GM21529 (cell line): ENCODE results near the gene ULK4.
"Not testable (repeated sequence)": the region's sequence is repeated elsewhere in the genome, so short reads cannot be mapped to it uniquely, and the experiment has no call there.

Source experiments
- ATAC-seq: cut with Tn5 transposase; IDR thresholded peaks from one replicate; pipeline ENCODE4 v1.9.1; 2021; ENCODE audit not compliant: unreplicated experiment

The ULK4 gene

GRCh38 chr3:41370765-41371535 lies 591.0 kb downstream of the ULK4 start:
- not testable (repeated sequence) for ATAC-seq

DNA sequence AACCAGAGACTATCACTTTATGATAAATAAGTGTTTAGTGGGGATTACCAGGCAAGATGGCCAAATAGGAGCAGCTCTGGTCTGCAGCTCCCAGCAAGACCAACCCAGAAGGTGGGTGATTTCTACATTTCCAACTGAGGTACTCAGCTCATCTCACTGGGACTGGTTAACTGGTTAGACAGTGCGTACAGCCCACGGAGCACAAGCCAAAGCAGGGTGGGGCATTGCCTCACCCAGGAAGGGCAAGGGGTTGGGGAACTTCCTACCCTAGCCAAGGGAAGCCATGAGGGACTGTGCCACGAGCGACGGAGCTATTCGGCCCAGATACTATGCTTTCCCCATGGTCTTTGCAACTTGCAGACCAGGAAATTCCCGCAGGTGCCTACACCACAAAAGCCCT lies 591.6 kb downstream of the ULK4 start:
- no peak for ATAC-seq

GRCh38 chr3:41369838-41370237 lies 592.1 kb downstream of the ULK4 start:
- ATAC-seq: no peak

DNA sequence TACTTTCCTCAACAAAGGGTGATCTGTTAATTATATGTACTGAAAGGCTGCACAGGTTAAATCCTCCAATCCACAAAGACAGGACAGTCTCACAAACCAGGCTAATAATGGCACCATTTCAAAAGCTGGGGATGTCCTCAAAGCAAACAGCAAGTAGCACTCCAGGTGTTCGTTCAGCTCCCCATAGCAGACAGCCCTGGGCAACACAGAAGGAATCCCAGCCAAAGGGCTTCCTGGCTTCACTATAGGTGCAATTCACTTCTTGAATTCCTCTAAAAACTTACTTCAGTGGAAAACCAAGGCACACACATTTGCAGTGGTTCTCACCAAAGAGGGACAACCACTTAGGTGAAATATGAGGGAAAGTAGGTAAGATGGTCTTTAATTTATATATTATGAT lies 595.9 kb downstream of the ULK4 start:
- ATAC-seq: no peak

DNA sequence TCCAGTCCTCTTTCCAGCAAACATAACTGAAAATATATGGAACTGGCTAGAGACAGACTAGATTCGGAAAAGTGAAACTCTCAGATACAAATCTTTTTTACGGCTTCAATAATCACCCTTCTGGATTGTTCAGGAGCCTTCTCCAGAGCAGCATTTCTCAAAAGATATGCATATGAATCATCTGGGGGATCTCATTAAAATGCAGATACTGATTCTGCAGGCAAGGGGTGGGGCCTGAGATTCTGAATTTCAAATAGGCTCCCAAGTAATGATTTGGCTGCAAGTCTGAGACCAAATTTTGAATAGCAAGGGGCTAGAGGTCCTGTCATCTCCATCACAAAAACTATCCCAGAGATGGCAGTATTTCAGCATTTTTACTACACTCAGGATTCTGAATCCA lies 597.2 kb downstream of the ULK4 start:
- no peak for ATAC-seq

GRCh38 chr3:41363830-41364523 lies 597.9 kb downstream of the ULK4 start:
- no peak for ATAC-seq

DNA sequence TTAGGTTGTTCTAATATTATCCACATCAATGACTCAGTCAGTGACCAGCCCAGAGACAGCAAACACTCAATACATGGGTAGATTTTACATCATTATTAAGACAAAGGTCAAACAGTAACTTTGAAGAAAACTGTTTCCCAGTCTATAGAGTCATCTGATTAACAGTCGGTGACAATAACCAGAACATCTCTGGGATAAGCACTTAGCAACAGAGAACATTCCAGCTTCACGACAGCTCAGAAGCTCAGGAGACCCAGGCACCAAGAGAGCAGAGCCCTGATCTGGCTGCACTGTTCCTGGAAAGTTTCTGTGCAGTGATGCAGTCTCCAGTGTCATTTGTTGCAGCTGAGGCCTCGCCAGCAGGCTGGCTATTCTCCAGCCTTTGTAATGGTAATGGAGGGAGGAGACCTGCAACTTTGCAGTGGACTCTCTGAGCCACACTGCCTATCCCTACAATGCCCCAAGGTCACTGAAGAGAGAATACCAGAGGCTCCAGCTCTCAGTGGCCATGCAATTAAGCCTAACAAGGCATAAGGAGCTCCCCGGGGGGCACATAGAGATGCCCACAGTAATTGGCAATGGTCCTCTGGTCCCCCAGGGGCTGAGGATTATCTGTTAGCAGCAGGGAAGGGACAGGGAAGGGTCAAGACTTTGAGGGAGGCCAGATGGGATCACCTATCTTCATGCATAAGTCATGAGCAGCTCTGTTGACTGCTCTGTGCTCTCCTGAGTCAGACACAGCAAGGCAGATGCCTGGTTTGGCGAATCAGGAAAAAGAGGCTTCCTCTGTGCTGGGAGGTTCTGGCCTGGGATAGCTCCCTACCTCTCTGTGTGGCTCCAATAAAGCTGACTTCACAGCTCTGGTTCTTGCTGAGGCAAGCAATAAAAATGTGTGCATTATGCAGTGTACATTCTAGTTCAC lies 599.0 kb downstream of the ULK4 start:
- no peak for ATAC-seq

DNA sequence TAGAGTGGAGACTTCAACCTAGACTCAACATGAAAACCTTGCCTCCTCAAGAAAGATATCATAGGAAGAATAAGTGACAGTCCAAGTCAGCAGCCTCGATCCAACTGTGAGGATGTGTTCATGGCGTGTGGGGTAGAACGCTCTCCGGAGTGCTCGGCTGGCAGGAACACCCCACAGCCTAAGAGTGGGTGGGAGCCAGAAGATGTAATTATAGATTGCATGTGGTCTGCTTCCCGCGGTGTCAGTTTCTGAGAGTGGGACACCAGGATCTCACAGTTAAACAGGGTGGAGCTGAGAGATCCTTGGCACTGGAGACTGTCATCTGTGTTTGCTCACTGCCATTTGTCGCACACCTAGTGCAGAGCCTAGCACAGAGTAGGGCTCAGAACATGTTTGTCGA lies 604.6 kb downstream of the ULK4 start:
- no peak for ATAC-seq

DNA sequence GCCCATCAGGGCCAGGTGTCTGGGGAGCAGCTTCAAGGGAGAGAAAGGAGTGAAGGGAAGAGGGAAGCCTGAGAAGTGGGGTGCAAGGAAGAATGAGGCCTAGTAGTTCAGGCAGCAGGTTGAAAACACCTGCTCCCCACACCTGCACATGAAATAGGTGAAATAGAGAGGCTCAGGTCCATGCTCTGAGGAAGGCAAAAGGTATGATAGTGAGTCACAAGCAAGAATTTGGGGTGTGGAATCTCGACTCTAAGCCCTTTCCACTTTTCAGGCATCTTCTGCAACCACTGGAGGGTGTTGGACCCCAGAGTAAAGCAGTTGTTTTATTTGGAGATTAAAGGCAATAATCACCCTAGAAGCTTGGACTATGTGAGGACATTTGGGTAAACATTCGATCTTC lies 605.1 kb downstream of the ULK4 start:
- ATAC-seq: no peak

- no peak for ATAC-seq
Observed at GRCh38 chr3:41352510-41352909, 609.4 kb downstream of the ULK4 start.

DNA sequence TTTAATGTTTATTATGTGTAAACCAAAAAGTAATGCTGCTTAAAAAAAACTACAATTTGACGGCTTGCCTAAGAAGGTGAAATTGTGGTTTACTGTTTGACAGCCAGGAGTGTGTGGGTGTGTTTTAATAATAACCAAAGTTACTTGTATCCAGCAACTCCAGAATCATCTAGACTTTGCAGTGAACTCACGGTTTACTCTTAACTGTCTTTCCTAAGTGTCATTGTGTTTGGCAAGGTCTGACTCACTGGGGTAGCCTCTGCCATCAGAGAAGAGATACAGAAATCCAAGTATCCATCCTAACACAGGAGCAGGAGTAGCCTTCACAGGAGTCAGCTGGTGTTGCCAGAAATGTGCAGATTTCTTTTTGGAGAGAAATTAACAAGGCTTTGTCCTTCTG lies 611.5 kb downstream of the ULK4 start:
- ATAC-seq: no peak

DNA sequence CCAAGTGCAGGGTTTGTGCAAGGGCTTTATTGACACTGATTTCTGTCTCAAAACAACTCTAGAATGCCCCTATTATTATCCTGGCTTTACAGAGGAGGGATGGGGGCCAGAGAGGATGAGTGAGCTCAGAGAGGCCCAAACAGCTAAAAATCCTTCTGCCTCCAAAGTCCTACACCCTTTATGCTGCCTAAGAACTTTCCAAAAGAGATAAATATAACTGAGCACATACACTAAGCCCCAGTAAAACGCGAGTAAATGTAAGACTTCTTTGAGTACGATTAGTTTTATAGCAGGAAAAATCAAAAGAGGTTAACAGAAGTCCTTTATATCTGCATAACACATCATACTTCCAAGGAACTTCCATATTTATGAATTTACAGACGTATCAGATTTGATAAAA lies 613.5 kb downstream of the ULK4 start:
- no peak for ATAC-seq

- ATAC-seq: no peak
Observed at GRCh38 chr3:41346698-41347270, 615.1 kb downstream of the ULK4 start.

DNA sequence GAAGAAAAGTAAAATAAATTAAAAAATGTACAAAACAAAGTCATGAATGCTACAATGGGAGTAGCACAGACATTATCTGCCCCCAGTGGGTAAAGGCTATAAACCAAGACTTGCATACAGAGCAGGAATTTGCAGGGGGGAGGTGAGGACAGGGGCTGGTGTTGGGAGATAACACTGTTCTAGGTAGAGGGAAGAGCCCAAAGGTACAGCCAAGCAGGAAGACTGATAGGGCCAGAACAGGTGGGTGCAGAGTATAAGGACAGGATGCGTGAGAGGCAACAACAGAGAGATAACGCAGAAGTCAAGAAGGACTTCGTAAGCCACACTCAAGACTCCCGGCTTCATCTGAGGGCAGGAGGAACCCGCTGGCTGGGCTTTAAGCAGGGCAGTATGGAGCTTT lies 616.1 kb downstream of the ULK4 start:
- no peak for ATAC-seq

DNA sequence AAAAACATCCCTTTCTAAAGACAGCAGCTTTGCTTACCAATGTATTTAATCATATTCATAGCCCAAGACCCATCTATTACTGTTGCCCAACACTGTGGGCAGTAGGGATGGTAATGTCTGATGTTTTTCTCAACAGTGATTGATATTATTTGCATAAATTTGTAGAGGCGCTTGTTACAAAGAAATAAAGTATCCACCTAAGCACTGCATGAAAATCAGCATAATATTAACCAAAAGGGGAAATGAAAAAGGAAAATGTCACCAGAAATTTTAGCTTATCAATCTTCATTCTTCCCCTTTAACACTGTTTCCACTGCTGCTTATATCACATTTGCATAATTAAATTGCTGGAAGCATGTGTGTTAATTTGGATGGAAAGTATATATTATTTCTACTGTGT lies 622.1 kb downstream of the ULK4 start:
- no peak for ATAC-seq

GRCh38 chr3:41338276-41338675 lies 623.6 kb downstream of the ULK4 start:
- ATAC-seq: no peak

DNA sequence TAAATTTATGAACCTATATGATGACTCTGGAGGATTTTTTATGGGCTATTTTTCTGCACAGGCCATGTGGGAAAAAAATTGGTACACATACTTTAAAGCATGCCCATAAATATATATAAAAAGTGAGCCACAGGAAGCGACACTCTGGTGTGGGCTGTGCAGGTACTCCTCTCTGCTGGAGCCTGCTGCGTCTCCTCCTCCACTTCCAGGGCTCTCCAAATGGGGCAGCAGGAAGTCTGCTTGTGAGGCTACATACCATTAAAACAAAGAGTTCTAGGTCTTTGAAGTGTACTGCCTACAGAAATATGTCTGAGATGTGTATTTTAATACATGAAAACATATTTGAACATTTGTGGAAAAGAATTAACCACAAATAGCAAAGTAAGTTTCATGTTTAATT lies 627.5 kb downstream of the ULK4 start:
- ATAC-seq: no peak

DNA sequence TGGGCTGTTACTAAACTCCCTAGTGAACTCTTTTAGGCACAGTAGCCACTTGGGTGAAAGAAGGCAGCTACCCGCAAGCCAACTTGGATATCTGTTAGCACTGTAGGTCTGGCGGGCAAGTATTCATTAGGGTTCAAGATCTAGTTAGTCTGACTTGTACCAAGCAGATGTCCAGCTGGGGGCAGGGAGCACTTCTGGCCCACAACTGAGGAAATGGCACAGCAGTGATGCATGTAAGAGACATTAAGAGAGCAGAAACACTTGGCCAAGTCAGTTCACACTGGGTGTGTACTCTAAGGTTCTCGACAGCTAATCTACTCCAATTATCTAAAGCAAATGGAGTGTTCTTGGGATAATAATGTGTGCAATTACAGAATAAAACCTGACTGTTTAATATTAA lies 630.9 kb downstream of the ULK4 start:
- no peak for ATAC-seq

GRCh38 chr3:41330465-41330864 lies 631.4 kb downstream of the ULK4 start:
- no peak for ATAC-seq

DNA sequence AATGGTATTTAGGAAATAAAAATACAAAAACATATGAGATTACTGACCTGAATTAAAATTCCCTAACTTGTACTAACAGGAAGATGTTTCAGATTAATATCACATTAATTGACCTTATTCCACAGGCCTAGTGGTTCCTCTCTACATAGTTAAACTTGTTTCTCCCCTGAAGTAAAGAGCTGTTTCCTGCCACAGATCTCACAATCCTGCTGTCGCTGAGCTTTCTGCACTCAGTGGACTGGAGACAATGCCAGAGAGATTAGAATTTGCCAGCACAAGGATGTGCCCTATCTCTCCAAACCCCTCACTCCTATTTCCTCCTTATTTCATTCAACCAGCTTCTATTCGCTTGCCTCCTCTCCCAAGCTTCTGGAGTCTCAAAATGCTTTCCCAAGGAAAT lies 632.0 kb downstream of the ULK4 start:
- ATAC-seq: no peak

GRCh38 chr3:41328926-41329325 lies 633.0 kb downstream of the ULK4 start:
- no peak for ATAC-seq
